Measurements from ENCODE around the gene STAM. TPM values are rescaled to one million over a fixed set of nuclear protein-coding genes. Genes with fewer than 3 reads are reported as not detected.

The STAM gene
- polyA plus RNA-seq, 1 donor (not counting 4 experiments of a cell fraction or from before 2014, with no cell fraction given) = 34.1 TPM

GRCh38 chr10:17657103-17657500 is 13.2 kb downstream of the STAM start:
- Histone ChIP-seq H3K4me3 (ENCODE audit: control insufficient read depth in 2 of 3, extremely low read depth in 1 of 3, insufficient read depth in 2 of 3, low read depth in 1 of 3, low read length in 3 of 3) (no peak overlapping the region), H3K79me2 (ENCODE audit: control insufficient read depth, insufficient read depth, low read length) (peaks cover 92% of the 10 kb centered on the region), H3K9ac (ENCODE audit: control insufficient read depth, extremely low read depth, insufficient read depth, low read length) (no peak overlapping the region), H3K27me3 (ENCODE audit: control insufficient read depth, extremely low read depth, insufficient read depth, low read length) (no peaks in the 10 kb centered on the region), H3K36me3 (ENCODE audit: control insufficient read depth in 2 of 2, extremely low read depth in 1 of 2, insufficient read depth in 2 of 2, low read length in 2 of 2) (peaks cover 1 to 8% of the 10 kb centered on the region in 2 experiments), H2AFZ (ENCODE audit: control insufficient read depth, low read length) (no peak overlapping the region), H3K4me1 (ENCODE audit: control insufficient read depth, extremely low read depth, insufficient read depth, low read length) (peaks cover 14% of the 10 kb centered on the region), H3K9me1 (ENCODE audit: control insufficient read depth, extremely low read depth, insufficient read depth, low read length) (no peaks in the 10 kb centered on the region), H3K27ac (ENCODE audit: control insufficient read depth, insufficient read depth, low read length) (peak overlapping the region; percentile 13), H3K4me2 (ENCODE audit: control insufficient read depth, extremely low read depth, insufficient read depth, low read depth, low read length) (peak overlapping the region; percentile 61), H4K20me1 (ENCODE audit: control insufficient read depth, extremely low read depth, insufficient read depth, low read length) (no peaks in the 10 kb centered on the region), H3K9me3 (ENCODE audit: control insufficient read depth, low read depth, low read length) (no peaks in the 10 kb centered on the region)
- dilution Hi-C loops (cut with MboI; ENCODE audit: extremely low pct_ligation_motif_present, low sequenced_read_pairs) = no loop called here
- peak; percentile 20 for FAIRE-seq
- TF ChIP-seq EZH2 (IDR thresholded peaks at IDR 0.05; ENCODE audit: low read length) (no peak), CTCF (optimal IDR thresholded peaks at IDR 0.05 in 1 of 3, IDR thresholded peaks at IDR 0.05 in 1 of 3, conservative IDR thresholded peaks at IDR 0.05 in 1 of 3; ENCODE audit: extremely low read depth in 1 of 3, insufficient read depth in 2 of 3, low read length in 3 of 3) (no peak)
- no peak for DNase-seq (ENCODE audit: low read depth, low spot score)

- Histone ChIP-seq H2AFZ (ENCODE audit: control insufficient read depth, low read length) (no peak overlapping the region), H3K9me1 (ENCODE audit: control insufficient read depth, extremely low read depth, insufficient read depth, low read length) (no peaks in the 10 kb centered on the region), H3K36me3 (ENCODE audit: control insufficient read depth in 2 of 2, extremely low read depth in 1 of 2, insufficient read depth in 2 of 2, low read length in 2 of 2) (peaks cover 1 to 9% of the 10 kb centered on the region in 2 experiments), H3K9ac (ENCODE audit: control insufficient read depth, extremely low read depth, insufficient read depth, low read length) (no peak overlapping the region), H4K20me1 (ENCODE audit: control insufficient read depth, extremely low read depth, insufficient read depth, low read length) (no peaks in the 10 kb centered on the region), H3K79me2 (ENCODE audit: control insufficient read depth, insufficient read depth, low read length) (peaks cover 83% of the 10 kb centered on the region), H3K4me3 (ENCODE audit: control insufficient read depth in 2 of 3, extremely low read depth in 1 of 3, insufficient read depth in 2 of 3, low read depth in 1 of 3, low read length in 3 of 3) (no peak overlapping the region), H3K4me2 (ENCODE audit: control insufficient read depth, extremely low read depth, insufficient read depth, low read depth, low read length) (no peak overlapping the region), H3K9me3 (ENCODE audit: control insufficient read depth, low read depth, low read length) (no peaks in the 10 kb centered on the region), H3K4me1 (ENCODE audit: control insufficient read depth, extremely low read depth, insufficient read depth, low read length) (peaks cover 14% of the 10 kb centered on the region), H3K27ac (ENCODE audit: control insufficient read depth, insufficient read depth, low read length) (no peak overlapping the region), H3K27me3 (ENCODE audit: control insufficient read depth, extremely low read depth, insufficient read depth, low read length) (no peaks in the 10 kb centered on the region)
- TF ChIP-seq EZH2 (IDR thresholded peaks at IDR 0.05; ENCODE audit: low read length) (no peak), CTCF (optimal IDR thresholded peaks at IDR 0.05 in 1 of 3, IDR thresholded peaks at IDR 0.05 in 1 of 3, conservative IDR thresholded peaks at IDR 0.05 in 1 of 3; ENCODE audit: extremely low read depth in 1 of 3, insufficient read depth in 2 of 3, low read length in 3 of 3) (no peak)
- FAIRE-seq (no peak), DNase-seq (ENCODE audit: low read depth, low spot score) (no peak)
- dilution Hi-C loops (cut with MboI; ENCODE audit: extremely low pct_ligation_motif_present, low sequenced_read_pairs) = no loop called here
These were observed 15.4 kb downstream of the STAM start for GRCh38 chr10:17659365-17659764.

Data from keratinocyte (primary cell).